ENCODE measurements around the gene FRMD4B. TPM values are rescaled to one million over a fixed set of nuclear protein-coding genes. Genes with fewer than 3 reads are reported as not detected.

The FRMD4B gene
- polyA plus RNA-seq, 2 of the 4 experiments (the other 2 are of a cell fraction): 0.92 to 5.9 TPM

- no peaks in the 10 kb centered on the region for H3K4me1 ChIP-seq
- H3K9me3 ChIP-seq: no peaks in the 10 kb centered on the region
- TF ChIP-seq RARB (CRISPR knock-in tag; IDR thresholded peaks at IDR 0.05): no peak
- TF ChIP-seq E2F6 (IDR thresholded peaks at IDR 0.05; ENCODE audit: borderline replicate concordance, low read depth): no peak
- no peak for TF ChIP-seq HEYL (CRISPR knock-in tag; IDR thresholded peaks at IDR 0.05)
- no peak for TF ChIP-seq FOSB (CRISPR knock-in tag; IDR thresholded peaks at IDR 0.05)
- TF ChIP-seq MAX (IDR thresholded peaks at IDR 0.05): no peak
- TF ChIP-seq ATOH8 (CRISPR knock-in tag; IDR thresholded peaks at IDR 0.05; ENCODE audit: low read depth): no peak
- TF ChIP-seq MAFK (IDR thresholded peaks at IDR 0.05; ENCODE audit: partially characterized antibody): no peak
- no peak for TF ChIP-seq ZNF302 (CRISPR knock-in tag; IDR thresholded peaks at IDR 0.05)
- no peak for TF ChIP-seq HES2 (IDR thresholded peaks at IDR 0.05)
- no peak for TF ChIP-seq RAD21 (conservative IDR thresholded peaks at IDR 0.05 in 1 of 2, IDR thresholded peaks at IDR 0.05 in 1 of 2)
- TF ChIP-seq ELK1 (IDR thresholded peaks at IDR 0.05; ENCODE audit: low read depth, low read length): no peak
- no peak for TF ChIP-seq JUNB (IDR thresholded peaks at IDR 0.05)
- TF ChIP-seq JUN (IDR thresholded peaks at IDR 0.05): no peak
- ChIA-PET CTCF (interaction anchor here (1.0 to 2.0 kb wide), 8 partner anchors 10 to 349 kb away, joined by 3 to 6 read pairs (median 4); partner anchors contain the start of gene FRMD4B), POLR2A (no interaction called here)
- 77% methylated on average over 9 of the region's 9 CpGs for WGBS (ENCODE audit: missing lambda C conversion rate)
- no peak for DNase-seq (ENCODE audit: low read depth in 1 of 2, low spot score in 1 of 2)
- H3K4me2 ChIP-seq: no peak overlapping the region
- no peak for ATAC-seq
- FAIRE-seq: no peak
- no peak overlapping the region for H3K4me3 ChIP-seq
- no peak overlapping the region for H3K27ac ChIP-seq
Measured at GRCh38 chr3:69321301-69322157, 64.4 kb downstream of the FRMD4B start.

- CTCF ChIA-PET: interaction anchor here (1.4 to 1.8 kb wide), 3 partner anchors 14 to 350 kb away, joined by 3 to 5 read pairs (median 4); no protein-coding TSS in a partner anchor
- Histone ChIP-seq H3K4me3 (no peak overlapping the region), H3K27ac (no peak overlapping the region), H3K4me2 (no peak overlapping the region), H3K4me1 (no peaks in the 10 kb centered on the region), H3K9me3 (no peaks in the 10 kb centered on the region)
- FAIRE-seq (no peak), DNase-seq (ENCODE audit: low read depth in 1 of 2, low spot score in 1 of 2) (no peak), ATAC-seq (no peak)
- WGBS (ENCODE audit: missing lambda C conversion rate): 81% methylated on average over 4 of the region's 4 CpGs
- TF ChIP-seq MAX (IDR thresholded peaks at IDR 0.05) (no peak), FOSB (CRISPR knock-in tag; IDR thresholded peaks at IDR 0.05) (no peak), BHLHE40 (IDR thresholded peaks at IDR 0.05; ENCODE audit: low read depth, low read length) (no peak), KDM1A (IDR thresholded peaks at IDR 0.05; ENCODE audit: low read depth) (no peak), NFE2L2 (conservative IDR thresholded peaks at IDR 0.05; ENCODE audit: low read length) (no peak)
- POLR2A ChIA-PET: no interaction called here
Measured at GRCh38 chr3:69320871-69321271, 65.0 kb downstream of the FRMD4B start.

GRCh38 chr3:69319652-69320051 is 66.2 kb downstream of the FRMD4B start:
- Histone ChIP-seq H3K27ac (no peak overlapping the region), H3K4me1 (no peaks in the 10 kb centered on the region), H3K4me3 (no peak overlapping the region), H3K9me3 (no peaks in the 10 kb centered on the region), H3K4me2 (no peak overlapping the region)
- 53% methylated on average over 4 of the region's 4 CpGs for WGBS (ENCODE audit: missing lambda C conversion rate)
- ChIA-PET CTCF (interaction anchor here (1.8 kb wide), 1 partner anchor 159 kb away, joined by 5 read pairs; no protein-coding TSS in a partner anchor), POLR2A (interaction anchor here (0.6 kb wide), 1 partner anchor 213 kb away, joined by 12 read pairs; no protein-coding TSS in a partner anchor)
- FAIRE-seq: no peak
- no peak for DNase-seq (ENCODE audit: low read depth in 1 of 2, low spot score in 1 of 2)
- ATAC-seq: no peak
- no peak for TF ChIP-seq GATA3 (IDR thresholded peaks at IDR 0.05; ENCODE audit: borderline replicate concordance)
- TF ChIP-seq BCL3 (IDR thresholded peaks at IDR 0.05): no peak
- no peak for TF ChIP-seq FOSB (CRISPR knock-in tag; IDR thresholded peaks at IDR 0.05)
- no peak for TF ChIP-seq EP300 (IDR thresholded peaks at IDR 0.05)
- TF ChIP-seq HOXA7 (CRISPR knock-in tag; IDR thresholded peaks at IDR 0.05): no peak
- TF ChIP-seq USF2 (IDR thresholded peaks at IDR 0.05): no peak
- no peak for TF ChIP-seq MAZ (IDR thresholded peaks at IDR 0.05; ENCODE audit: borderline replicate concordance, low read depth, low read length)
- TF ChIP-seq RAD21 (conservative IDR thresholded peaks at IDR 0.05 in 1 of 2, IDR thresholded peaks at IDR 0.05 in 1 of 2): no peak
- no peak for TF ChIP-seq POLR2A (IDR thresholded peaks at IDR 0.05; ENCODE audit: low read length)
- TF ChIP-seq CBX8 (IDR thresholded peaks at IDR 0.05): no peak
- TF ChIP-seq ZNF302 (CRISPR knock-in tag; IDR thresholded peaks at IDR 0.05): no peak
- no peak for TF ChIP-seq RARB (CRISPR knock-in tag; IDR thresholded peaks at IDR 0.05)
- no peak for TF ChIP-seq CHD2 (IDR thresholded peaks at IDR 0.05; ENCODE audit: low read length, partially characterized antibody)
- TF ChIP-seq RFX5 (IDR thresholded peaks at IDR 0.05): no peak

Data from A549 (cell line).